GM13976 (cell line): ENCODE measurements around the gene MATK.

Experiments
- DNase-seq: peaks from one replicate; pipeline ENCODE4 v3.0.0; 2012; ENCODE audit warnings: low spot score
- CTCF ChIP-seq: IDR thresholded peaks from 2 replicates; pipeline ENCODE4 v1.5.1; 2012; ENCODE audit warnings: borderline replicate concordance, mild to moderate bottlenecking; ENCODE audit not compliant: insufficient read depth; ENCODE audit errors: extremely low read depth, missing control alignments, control extremely low read depth
- in situ Hi-C: fragments of 300-500 bp; cut with MboI; formaldehyde crosslinking; loops from one replicate; pipeline ENCODE4 v1.12.0; 2022; ENCODE audit warnings: low sequenced_read_pairs, mixed read lengths, inconsistent platforms; ENCODE audit not compliant: unreplicated experiment

Gene MATK

GRCh38 chr19:3750211-3750610 lies 36.0 kb downstream of the MATK start:
- no peak for DNase-seq
- in situ Hi-C loops: no loop called here
- no peak for TF ChIP-seq CTCF

- DNase-seq: no peak
- no peak for TF ChIP-seq CTCF
- in situ Hi-C loops: no loop called here
Observed at GRCh38 chr19:3748965-3749364, 37.2 kb downstream of the MATK start.

GRCh38 chr19:3746371-3747056 lies 39.7 kb downstream of the MATK start:
- in situ Hi-C loops: no loop called here
- no peak for TF ChIP-seq CTCF
- DNase-seq: no peak

- in situ Hi-C loops: no loop called here
Observed at GRCh38 chr19:3745363-3746045, 40.7 kb downstream of the MATK start.

GRCh38 chr19:3743486-3743885 lies 42.7 kb downstream of the MATK start:
- in situ Hi-C loops: no loop called here
- TF ChIP-seq CTCF: no peak
- no peak for DNase-seq

More at GRCh38 chr19:3745363-3746045, 40.7 kb downstream of the MATK start:
- TF ChIP-seq CTCF: no peak
- no peak for DNase-seq

- in situ Hi-C loops: no loop called here
- TF ChIP-seq CTCF: no peak
Observed at GRCh38 chr19:3740431-3740830, 45.8 kb downstream of the MATK start.

More at GRCh38 chr19:3740431-3740830, 45.8 kb downstream of the MATK start:
- no peak for DNase-seq
